SK-N-SH treated with all-trans-retinoic acid at 6 μM for 48 hours (cell line): ENCODE measurements around the gene SEL1L.
"Not testable (repeated sequence)": the region's sequence is repeated elsewhere in the genome, so short reads cannot be mapped to it uniquely, and the experiment has no call there.

Experiments
- ATAC-seq: fragments of 200-7000 bp; cut with Tn5 transposase; 3 replicates; pipeline ENCODE4 v1.9.1; 2020; ENCODE audit warnings: mild to moderate bottlenecking, moderate library complexity
- ARNTL ChIP-seq: fragments of 450-650 bp; formaldehyde crosslinking; IDR thresholded peaks from 2 replicates; pipeline ENCODE4 v1.5.0; 2020; ENCODE audit warnings: low read depth, mild to moderate bottlenecking, moderate library complexity, borderline replicate concordance
- BACH2 ChIP-seq: fragments of 250-450 bp; sonication (Bioruptor Pico); IDR thresholded peaks from 2 replicates; pipeline ENCODE4 v1.9.0; 2021; ENCODE audit warnings: mild to moderate bottlenecking, borderline replicate concordance
- CREB5 ChIP-seq: fragments of 250-450 bp; sonication (Bioruptor Pico); IDR thresholded peaks from 2 replicates; pipeline ENCODE4 v1.5.1; 2020; ENCODE audit warnings: low read depth, mild to moderate bottlenecking, moderate library complexity
- CSDC2 ChIP-seq: fragments of 250-450 bp; sonication (Bioruptor Pico); IDR thresholded peaks from 2 replicates; pipeline ENCODE4 v1.5.0; 2020; ENCODE audit warnings: mild to moderate bottlenecking, moderate library complexity
- ESRRG ChIP-seq: fragments of 250-450 bp; sonication (Bioruptor Pico); IDR thresholded peaks from 2 replicates; pipeline ENCODE4 v1.6.1; 2021; ENCODE audit warnings: mild to moderate bottlenecking
- GLIS3 ChIP-seq: fragments of 250-450 bp; sonication (Bioruptor Pico); IDR thresholded peaks from 2 replicates; pipeline ENCODE4 v1.5.0; 2020; ENCODE audit warnings: mild to moderate bottlenecking, moderate library complexity
- ISL1 ChIP-seq: fragments of 250-450 bp; sonication (Bioruptor Pico); IDR thresholded peaks from 2 replicates; pipeline ENCODE4 v2.1.2; 2022; ENCODE audit warnings: mild to moderate bottlenecking, moderate library complexity
- OSR1 ChIP-seq: fragments of 250-450 bp; sonication (Bioruptor Pico); IDR thresholded peaks from 2 replicates; pipeline ENCODE4 v1.8.0; 2022; ENCODE audit warnings: moderate library complexity, mild to moderate bottlenecking, inconsistent platforms
- RARB ChIP-seq: fragments of 250-450 bp; sonication (Bioruptor Pico); IDR thresholded peaks from 2 replicates; pipeline ENCODE4 v1.8.0; 2021; ENCODE audit warnings: mild to moderate bottlenecking, moderate library complexity
- SNAI2 ChIP-seq: fragments of 250-450 bp; sonication (Bioruptor Pico); IDR thresholded peaks from 2 replicates; pipeline ENCODE4 v1.5.0; 2020; ENCODE audit warnings: mild to moderate bottlenecking, moderate library complexity
- TCF4 ChIP-seq: fragments of 250-450 bp; sonication (Bioruptor Pico); IDR thresholded peaks from 2 replicates; pipeline ENCODE4 v1.8.0; 2021; ENCODE audit warnings: mild to moderate bottlenecking, moderate library complexity, borderline replicate concordance
- TOX ChIP-seq: fragments of 250-450 bp; sonication (Bioruptor Pico); IDR thresholded peaks from 2 replicates; pipeline ENCODE4 v1.8.0; 2021; ENCODE audit warnings: mild to moderate bottlenecking, moderate library complexity, borderline replicate concordance
- ZC3H10 ChIP-seq: fragments of 250-450 bp; sonication (Bioruptor Pico); IDR thresholded peaks from 2 replicates; pipeline ENCODE4 v1.5.1; 2021; ENCODE audit warnings: mild to moderate bottlenecking, moderate library complexity
- ZFP3 ChIP-seq: fragments of 250-450 bp; sonication (Bioruptor Pico); IDR thresholded peaks from 2 replicates; pipeline ENCODE4 v1.5.0; 2020; ENCODE audit warnings: mild to moderate bottlenecking, moderate library complexity
- ZFP30 ChIP-seq: fragments of 450-650 bp; formaldehyde crosslinking; IDR thresholded peaks from 2 replicates; pipeline ENCODE4 v1.5.0; 2022; ENCODE audit warnings: mild to moderate bottlenecking, moderate library complexity
- ZNF565 ChIP-seq: fragments of 450-650 bp; formaldehyde crosslinking; conservative IDR thresholded peaks from 2 replicates; pipeline ENCODE4 v1.5.0; 2020; ENCODE audit warnings: low read depth, mild to moderate bottlenecking, moderate library complexity
- ZNF70 ChIP-seq: fragments of 450-650 bp; formaldehyde crosslinking; IDR thresholded peaks from 2 replicates; pipeline ENCODE4 v1.5.0; 2020; ENCODE audit warnings: mild to moderate bottlenecking, moderate library complexity
- ZNF8 ChIP-seq: fragments of 450-650 bp; formaldehyde crosslinking; IDR thresholded peaks from 2 replicates; pipeline ENCODE4 v1.5.0; 2020; ENCODE audit warnings: mild to moderate bottlenecking, moderate library complexity
- TF ChIP-seq, protein P1 (sequence below): fragments of 250-450 bp; sonication (Bioruptor Pico); IDR thresholded peaks from 2 replicates; pipeline ENCODE4 v1.5.0; 2020; ENCODE audit warnings: mild to moderate bottlenecking, moderate library complexity
- TF ChIP-seq, protein P2 (sequence below): fragments of 250-450 bp; sonication (Bioruptor Pico); IDR thresholded peaks from 2 replicates; pipeline ENCODE4 v1.8.0; 2020; ENCODE audit warnings: mild to moderate bottlenecking, moderate library complexity, borderline replicate concordance
- TF ChIP-seq, protein P3 (sequence below): fragments of 250-450 bp; sonication (Bioruptor Pico); IDR thresholded peaks from 2 replicates; pipeline ENCODE4 v1.5.1; 2021; ENCODE audit warnings: mild to moderate bottlenecking, moderate library complexity
- TF ChIP-seq, protein P4 (sequence below): fragments of 250-450 bp; sonication (Bioruptor Pico); IDR thresholded peaks from 2 replicates; pipeline ENCODE4 v1.8.0; 2021; ENCODE audit warnings: low read depth, mild to moderate bottlenecking, moderate library complexity, borderline replicate concordance

The SEL1L gene

DNA sequence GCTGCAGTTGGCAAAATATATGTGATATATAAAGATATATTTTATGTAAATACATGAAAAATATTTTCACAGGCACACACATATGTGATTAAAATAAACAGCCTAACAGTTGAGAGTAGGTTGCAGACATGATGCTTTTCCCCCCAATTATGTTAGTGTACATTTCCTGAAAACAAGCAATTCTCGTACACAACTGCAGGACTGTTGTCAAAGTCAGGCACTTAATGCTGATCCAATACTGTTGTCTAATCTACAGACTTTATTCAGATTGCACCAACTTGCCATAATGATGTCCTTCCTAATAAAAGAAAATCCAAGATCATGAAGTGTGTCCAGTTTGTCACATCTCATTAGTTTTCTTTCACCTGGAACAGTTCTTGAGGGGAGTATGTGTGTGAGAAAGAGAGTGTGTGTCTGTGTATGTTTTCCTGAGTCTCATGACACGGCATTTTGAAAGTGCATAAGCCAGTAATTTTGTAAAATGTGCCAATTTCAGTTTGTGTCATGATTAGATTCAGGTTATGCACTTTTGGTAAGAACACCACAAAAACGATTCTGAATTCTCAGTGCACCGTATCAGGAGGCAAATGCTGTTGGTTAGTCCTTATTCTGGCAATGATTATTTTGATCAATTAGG, 16.5 kb upstream of the SEL1L start:
- TF ChIP-seq RARB (CRISPR knock-in tag) (no peak), ZNF565 (CRISPR knock-in tag) (no peak), ZNF70 (CRISPR knock-in tag) (no peak), CREB5 (no peak), ISL1 (CRISPR knock-in tag) (no peak), SNAI2 (CRISPR knock-in tag) (no peak), ZFP3 (no peak), ESRRG (no peak), BACH2 (no peak), OSR1 (CRISPR knock-in tag) (no peak), CSDC2 (CRISPR knock-in tag) (no peak), ZNF8 (CRISPR knock-in tag) (no peak), GLIS3 (CRISPR knock-in tag) (no peak), ARNTL (CRISPR knock-in tag) (no peak)
- TF ChIP-seq, protein P1, sequence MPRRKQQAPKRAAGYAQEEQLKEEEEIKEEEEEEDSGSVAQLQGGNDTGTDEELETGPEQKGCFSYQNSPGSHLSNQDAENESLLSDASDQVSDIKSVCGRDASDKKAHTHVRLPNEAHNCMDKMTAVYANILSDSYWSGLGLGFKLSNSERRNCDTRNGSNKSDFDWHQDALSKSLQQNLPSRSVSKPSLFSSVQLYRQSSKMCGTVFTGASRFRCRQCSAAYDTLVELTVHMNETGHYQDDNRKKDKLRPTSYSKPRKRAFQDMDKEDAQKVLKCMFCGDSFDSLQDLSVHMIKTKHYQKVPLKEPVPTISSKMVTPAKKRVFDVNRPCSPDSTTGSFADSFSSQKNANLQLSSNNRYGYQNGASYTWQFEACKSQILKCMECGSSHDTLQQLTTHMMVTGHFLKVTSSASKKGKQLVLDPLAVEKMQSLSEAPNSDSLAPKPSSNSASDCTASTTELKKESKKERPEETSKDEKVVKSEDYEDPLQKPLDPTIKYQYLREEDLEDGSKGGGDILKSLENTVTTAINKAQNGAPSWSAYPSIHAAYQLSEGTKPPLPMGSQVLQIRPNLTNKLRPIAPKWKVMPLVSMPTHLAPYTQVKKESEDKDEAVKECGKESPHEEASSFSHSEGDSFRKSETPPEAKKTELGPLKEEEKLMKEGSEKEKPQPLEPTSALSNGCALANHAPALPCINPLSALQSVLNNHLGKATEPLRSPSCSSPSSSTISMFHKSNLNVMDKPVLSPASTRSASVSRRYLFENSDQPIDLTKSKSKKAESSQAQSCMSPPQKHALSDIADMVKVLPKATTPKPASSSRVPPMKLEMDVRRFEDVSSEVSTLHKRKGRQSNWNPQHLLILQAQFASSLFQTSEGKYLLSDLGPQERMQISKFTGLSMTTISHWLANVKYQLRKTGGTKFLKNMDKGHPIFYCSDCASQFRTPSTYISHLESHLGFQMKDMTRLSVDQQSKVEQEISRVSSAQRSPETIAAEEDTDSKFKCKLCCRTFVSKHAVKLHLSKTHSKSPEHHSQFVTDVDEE, result no peak
- TF ChIP-seq, protein P2, sequence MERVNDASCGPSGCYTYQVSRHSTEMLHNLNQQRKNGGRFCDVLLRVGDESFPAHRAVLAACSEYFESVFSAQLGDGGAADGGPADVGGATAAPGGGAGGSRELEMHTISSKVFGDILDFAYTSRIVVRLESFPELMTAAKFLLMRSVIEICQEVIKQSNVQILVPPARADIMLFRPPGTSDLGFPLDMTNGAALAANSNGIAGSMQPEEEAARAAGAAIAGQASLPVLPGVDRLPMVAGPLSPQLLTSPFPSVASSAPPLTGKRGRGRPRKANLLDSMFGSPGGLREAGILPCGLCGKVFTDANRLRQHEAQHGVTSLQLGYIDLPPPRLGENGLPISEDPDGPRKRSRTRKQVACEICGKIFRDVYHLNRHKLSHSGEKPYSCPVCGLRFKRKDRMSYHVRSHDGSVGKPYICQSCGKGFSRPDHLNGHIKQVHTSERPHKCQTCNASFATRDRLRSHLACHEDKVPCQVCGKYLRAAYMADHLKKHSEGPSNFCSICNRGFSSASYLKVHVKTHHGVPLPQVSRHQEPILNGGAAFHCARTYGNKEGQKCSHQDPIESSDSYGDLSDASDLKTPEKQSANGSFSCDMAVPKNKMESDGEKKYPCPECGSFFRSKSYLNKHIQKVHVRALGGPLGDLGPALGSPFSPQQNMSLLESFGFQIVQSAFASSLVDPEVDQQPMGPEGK (CRISPR knock-in tag), result no peak
- TF ChIP-seq, protein P3, sequence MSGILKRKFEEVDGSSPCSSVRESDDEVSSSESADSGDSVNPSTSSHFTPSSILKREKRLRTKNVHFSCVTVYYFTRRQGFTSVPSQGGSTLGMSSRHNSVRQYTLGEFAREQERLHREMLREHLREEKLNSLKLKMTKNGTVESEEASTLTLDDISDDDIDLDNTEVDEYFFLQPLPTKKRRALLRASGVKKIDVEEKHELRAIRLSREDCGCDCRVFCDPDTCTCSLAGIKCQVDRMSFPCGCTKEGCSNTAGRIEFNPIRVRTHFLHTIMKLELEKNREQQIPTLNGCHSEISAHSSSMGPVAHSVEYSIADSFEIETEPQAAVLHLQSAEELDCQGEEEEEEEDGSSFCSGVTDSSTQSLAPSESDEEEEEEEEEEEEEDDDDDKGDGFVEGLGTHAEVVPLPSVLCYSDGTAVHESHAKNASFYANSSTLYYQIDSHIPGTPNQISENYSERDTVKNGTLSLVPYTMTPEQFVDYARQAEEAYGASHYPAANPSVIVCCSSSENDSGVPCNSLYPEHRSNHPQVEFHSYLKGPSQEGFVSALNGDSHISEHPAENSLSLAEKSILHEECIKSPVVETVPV (CRISPR knock-in tag), result no peak
- TF ChIP-seq, protein P4, sequence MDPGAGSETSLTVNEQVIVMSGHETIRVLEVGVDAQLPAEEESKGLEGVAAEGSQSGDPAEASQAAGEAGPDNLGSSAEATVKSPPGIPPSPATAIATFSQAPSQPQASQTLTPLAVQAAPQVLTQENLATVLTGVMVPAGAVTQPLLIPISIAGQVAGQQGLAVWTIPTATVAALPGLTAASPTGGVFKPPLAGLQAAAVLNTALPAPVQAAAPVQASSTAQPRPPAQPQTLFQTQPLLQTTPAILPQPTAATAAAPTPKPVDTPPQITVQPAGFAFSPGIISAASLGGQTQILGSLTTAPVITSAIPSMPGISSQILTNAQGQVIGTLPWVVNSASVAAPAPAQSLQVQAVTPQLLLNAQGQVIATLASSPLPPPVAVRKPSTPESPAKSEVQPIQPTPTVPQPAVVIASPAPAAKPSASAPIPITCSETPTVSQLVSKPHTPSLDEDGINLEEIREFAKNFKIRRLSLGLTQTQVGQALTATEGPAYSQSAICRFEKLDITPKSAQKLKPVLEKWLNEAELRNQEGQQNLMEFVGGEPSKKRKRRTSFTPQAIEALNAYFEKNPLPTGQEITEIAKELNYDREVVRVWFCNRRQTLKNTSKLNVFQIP (CRISPR knock-in tag), result no peak
- no peak for ATAC-seq

DNA sequence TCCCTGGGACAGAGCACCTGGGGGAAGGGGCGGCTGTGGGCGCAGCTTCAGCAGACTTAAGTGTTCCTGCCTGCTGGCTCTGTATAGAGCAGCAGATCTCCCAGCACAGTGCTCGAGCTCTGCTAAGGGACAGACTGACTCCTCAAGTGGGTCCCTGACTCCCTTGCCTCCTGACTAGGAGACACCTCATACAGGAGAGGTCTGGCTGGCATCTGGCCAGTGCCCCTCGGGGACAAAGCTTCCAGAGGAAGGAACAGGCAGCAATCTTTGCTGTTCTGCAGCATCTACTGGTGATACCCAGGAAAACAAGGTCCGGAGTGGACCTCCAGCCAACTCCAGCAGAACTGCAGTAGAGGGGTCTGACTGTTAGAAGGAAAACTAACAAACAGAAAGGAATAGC, 7.6 kb upstream of the SEL1L start:
- not testable (repeated sequence) for ATAC-seq

DNA sequence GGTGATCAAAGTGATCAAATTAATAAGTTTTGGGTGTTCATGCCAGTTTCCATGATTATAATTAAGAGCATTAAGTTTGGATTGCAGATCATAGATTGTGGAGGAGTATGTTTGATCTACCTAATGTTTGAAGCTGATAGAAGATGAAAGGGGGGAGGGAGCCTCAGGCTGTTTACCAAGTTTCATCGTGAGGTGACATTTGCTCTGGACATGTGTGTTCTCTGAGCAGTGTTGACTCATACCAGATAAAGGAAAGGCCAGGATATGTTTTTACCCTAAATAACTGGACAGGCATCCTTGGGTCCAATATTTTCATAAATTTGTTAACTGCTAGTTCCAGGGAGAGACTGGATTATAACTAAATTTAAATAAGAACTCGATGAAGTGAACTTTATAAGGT, 3.5 kb upstream of the SEL1L start:
- TF ChIP-seq TCF4 (CRISPR knock-in tag), result no peak
- no peak for TF ChIP-seq ZC3H10 (CRISPR knock-in tag)
- no peak for TF ChIP-seq ARNTL (CRISPR knock-in tag)
- TF ChIP-seq BACH2, result no peak
- no peak for TF ChIP-seq OSR1 (CRISPR knock-in tag)
- no peak for TF ChIP-seq CSDC2 (CRISPR knock-in tag)
- no peak for TF ChIP-seq GLIS3 (CRISPR knock-in tag)
- no peak for ATAC-seq

DNA sequence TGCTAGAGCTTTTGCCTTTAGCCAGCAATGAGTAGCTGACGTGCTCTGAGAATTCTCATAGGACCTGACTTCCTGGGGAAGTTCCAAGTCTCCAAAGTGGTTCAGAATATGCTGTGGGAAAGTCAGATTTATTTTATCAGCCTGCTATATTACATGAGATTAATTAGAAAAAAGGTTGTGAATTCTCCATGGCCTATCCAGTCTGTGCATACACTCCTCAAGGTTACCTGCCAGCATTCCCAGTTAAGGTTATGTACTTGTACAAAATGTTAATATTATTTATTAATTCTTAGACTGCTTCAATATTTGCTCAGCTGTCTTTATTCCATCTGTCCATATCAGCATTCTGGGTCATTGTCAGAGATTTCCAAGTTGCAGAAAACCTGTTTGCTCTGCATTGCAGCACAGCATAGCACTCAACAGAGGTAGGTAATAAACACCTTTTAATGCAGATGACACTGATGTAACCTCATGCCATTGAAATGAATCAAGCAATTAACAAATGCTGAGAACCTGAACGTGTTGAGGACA, 2.7 kb upstream of the SEL1L start:
- ATAC-seq, result no peak
- no peak for TF ChIP-seq ZFP3
- TF ChIP-seq ZC3H10 (CRISPR knock-in tag), result no peak
- no peak for TF ChIP-seq GLIS3 (CRISPR knock-in tag)
- TF ChIP-seq, protein P3 (CRISPR knock-in tag), result no peak
- TF ChIP-seq ARNTL (CRISPR knock-in tag), result no peak
- TF ChIP-seq RARB (CRISPR knock-in tag), result no peak
- no peak for TF ChIP-seq ZNF8 (CRISPR knock-in tag)
- no peak for TF ChIP-seq OSR1 (CRISPR knock-in tag)
- no peak for TF ChIP-seq TOX (CRISPR knock-in tag)
- TF ChIP-seq ISL1 (CRISPR knock-in tag), result no peak
- TF ChIP-seq SNAI2 (CRISPR knock-in tag), result no peak
- TF ChIP-seq, protein P4 (CRISPR knock-in tag), result no peak
- TF ChIP-seq ZNF565 (CRISPR knock-in tag), result no peak
- no peak for TF ChIP-seq ZNF70 (CRISPR knock-in tag)
- TF ChIP-seq ZFP30 (CRISPR knock-in tag), result no peak
- TF ChIP-seq TCF4 (CRISPR knock-in tag), result no peak
- TF ChIP-seq BACH2, result no peak
